Panc1 (cell line): ENCODE results near the gene AK4. TPM values are rescaled to one million over a fixed set of nuclear protein-coding genes. Genes with fewer than 3 reads are reported as not detected.

Experiments used
- ATAC-seq: fragments of 200-7000 bp; cut with Tn5 transposase; 2 replicates; pipeline ENCODE4 v1.9.1; 2020; ENCODE audit warnings: mild to moderate bottlenecking, moderate library complexity
- BruUV-seq: library from RNA; stranded (reverse); fragments of 400-500 nt; replicated peaks from 2 replicates; lab custom pipeline; 2021; lab: Mats Ljungman, UMichigan
- CTCF ChIA-PET: fragments of 300-600 bp; sonication (Branson Sonifier 250); formaldehyde crosslinking; loops from one replicate; lab custom pipeline; 2022; ENCODE audit warnings: antibody characterized with exemption; lab: Charles Lee
- POLR2A ChIA-PET: fragments of 300-600 bp; sonication (Branson Sonifier 250); formaldehyde crosslinking; loops from one replicate; lab custom pipeline; 2022; ENCODE audit warnings: antibody characterized with exemption; lab: Charles Lee
- DNase-seq: peaks from one replicate; pipeline ENCODE4 v3.0.0-alpha.2; 2010; ENCODE audit warnings: low read depth, low spot score
- H3K27ac ChIP-seq: 2 replicates; pipeline ENCODE4 v1.5.1; 2011; ENCODE audit warnings: mild to moderate bottlenecking, low read length, inconsistent platforms
- H3K27me3 ChIP-seq: fragments of 200-500 bp; sonication (Bioruptor generic); 2 replicates; pipeline ENCODE4 v1.6.0; 2014; ENCODE audit warnings: low read length, inconsistent platforms; ENCODE audit not compliant: control insufficient read depth, insufficient read depth
- H3K36me3 ChIP-seq: fragments of 200-500 bp; sonication (Bioruptor generic); 2 replicates; pipeline ENCODE4 v1.5.1; 2014; ENCODE audit warnings: inconsistent platforms, mild to moderate bottlenecking, low read length, moderate library complexity; ENCODE audit not compliant: control insufficient read depth, insufficient read depth
- H3K4me1 ChIP-seq: 2 replicates; pipeline ENCODE4 v1.5.1; 2011; ENCODE audit warnings: inconsistent platforms, mild to moderate bottlenecking, low read length, moderate library complexity; ENCODE audit not compliant: control insufficient read depth, insufficient read depth
- H3K4me3 ChIP-seq, 2 experiments: 2 replicates each; pipeline ENCODE4 v1.5.1; 2011 to 2012; ENCODE audit warnings: low read depth in 2 of 2, low read length in 2 of 2, mild to moderate bottlenecking in 2 of 2, inconsistent platforms in 1 of 2, moderate library complexity in 1 of 2
- H3K9me3 ChIP-seq: fragments of 200-500 bp; sonication (Bioruptor generic); 2 replicates; pipeline ENCODE4 v1.5.1; 2014; ENCODE audit warnings: low read depth, mild to moderate bottlenecking, inconsistent platforms, low read length, moderate library complexity; ENCODE audit not compliant: control insufficient read depth, insufficient read depth
- CTCF ChIP-seq: fragments of 450-650 bp; IDR thresholded peaks from 2 replicates; pipeline ENCODE4 v1.5.1; 2017; ENCODE audit warnings: mild to moderate bottlenecking
- POLR2AphosphoS5 ChIP-seq: IDR thresholded peaks from 2 replicates; pipeline ENCODE4 v1.6.1; 2012; ENCODE audit warnings: mild to moderate bottlenecking, low read depth, low read length, moderate library complexity
- REST ChIP-seq, 2 experiments: IDR thresholded peaks; 2 replicates each; pipeline ENCODE4 v1.6.1; 2011 to 2012; ENCODE audit warnings: low read depth in 2 of 2, control low read depth in 1 of 2, low read length in 1 of 2, mild to moderate bottlenecking in 1 of 2, moderate library complexity in 1 of 2; ENCODE audit not compliant: insufficient read depth in 1 of 2
- TCF7L2 ChIP-seq: IDR thresholded peaks from 2 replicates; pipeline ENCODE4 v1.6.1; 2011; ENCODE audit warnings: mild to moderate bottlenecking, low read depth, low read length, inconsistent platforms
- in situ Hi-C: cut with HindIII; loops from 2 replicates; pipeline ENCODE4 v1.10.0; 2016; ENCODE audit warnings: low sequenced_read_pairs, low pct_unique_long_range_greater_than_20kb
- intact Hi-C: fragments of 100-400 bp; cut with micrococcal nuclease; formaldehyde crosslinking; loops from one replicate; pipeline ENCODE4 v1.10.0; 2022; ENCODE audit not compliant: unreplicated experiment
- total RNA-seq: library from RNA; stranded (reverse); gene quantifications from one replicate; pipeline ENCODE4 v1.2.1, GENCODE V29; 2021; ENCODE audit not compliant: unreplicated experiment

Gene AK4
- total RNA-seq, 1 experiment from 2014 or later: 26.8 TPM

GRCh38 chr1:65207317-65207716 lies 59.3 kb downstream of the AK4 start:
- no TSS peak for BruUV-seq
- in situ Hi-C loops (no loop called here), intact Hi-C loops (no loop called here)
- Histone ChIP-seq H3K4me1 (no peaks in the 10 kb centered on the region), H3K4me3 (no peak overlapping the region), H3K27ac (no peak overlapping the region), H3K36me3 (no peaks in the 10 kb centered on the region), H3K27me3 (no peaks in the 10 kb centered on the region), H3K9me3 (no peaks in the 10 kb centered on the region)
- ChIA-PET POLR2A (no interaction called here), CTCF (interaction anchor here (0.6 kb wide), 2 partner anchors 9 to 33 kb away, joined by 3 to 4 read pairs; no protein-coding TSS in a partner anchor)
- TF ChIP-seq CTCF (no peak), POLR2AphosphoS5 (no peak), TCF7L2 (no peak)
- no peak for DNase-seq
- no peak for ATAC-seq

- ChIA-PET CTCF (no interaction called here), POLR2A (interaction anchor here (0.7 kb wide), 1 partner anchor 230 kb away, joined by 3 read pairs; no protein-coding TSS in a partner anchor)
- no peak for ATAC-seq
- TF ChIP-seq TCF7L2: no peak
- TF ChIP-seq CTCF: no peak
- TF ChIP-seq REST (IDR thresholded peaks at IDR 0.05; ENCODE audit: insufficient read depth in 1 of 2, low read depth in 2 of 2, low read length in 1 of 2): no peak
- TF ChIP-seq POLR2AphosphoS5: no peak
- no peaks in the 10 kb centered on the region for H3K27me3 ChIP-seq
- intact Hi-C loops (loop anchor here (1.0 kb wide), 1 partner anchor 148 kb away; no protein-coding TSS in a partner anchor), in situ Hi-C loops (no loop called here)
- H3K36me3 ChIP-seq: no peaks in the 10 kb centered on the region
- DNase-seq: no peak
- H3K9me3 ChIP-seq: no peaks in the 10 kb centered on the region
- H3K4me3 ChIP-seq: no peak overlapping the region
- H3K4me1 ChIP-seq: no peaks in the 10 kb centered on the region
- BruUV-seq: no TSS peak
- H3K27ac ChIP-seq: no peak overlapping the region
Measured at GRCh38 chr1:65208563-65208973, 60.6 kb downstream of the AK4 start.
